SK-N-SH treated with all-trans-retinoic acid at 6 μM for 48 hours (cell line): ENCODE measurements around the gene H3-3A.

Experiments
- ATAC-seq: fragments of 200-7000 bp; cut with Tn5 transposase; 3 replicates; pipeline ENCODE4 v1.9.1; 2020; ENCODE audit warnings: mild to moderate bottlenecking, moderate library complexity
- ARNTL ChIP-seq: fragments of 450-650 bp; formaldehyde crosslinking; IDR thresholded peaks from 2 replicates; pipeline ENCODE4 v1.5.0; 2020; ENCODE audit warnings: low read depth, mild to moderate bottlenecking, moderate library complexity, borderline replicate concordance
- BACH2 ChIP-seq: fragments of 250-450 bp; sonication (Bioruptor Pico); IDR thresholded peaks from 2 replicates; pipeline ENCODE4 v1.9.0; 2021; ENCODE audit warnings: mild to moderate bottlenecking, borderline replicate concordance
- ISL1 ChIP-seq: fragments of 250-450 bp; sonication (Bioruptor Pico); IDR thresholded peaks from 2 replicates; pipeline ENCODE4 v2.1.2; 2022; ENCODE audit warnings: mild to moderate bottlenecking, moderate library complexity
- OSR1 ChIP-seq: fragments of 250-450 bp; sonication (Bioruptor Pico); IDR thresholded peaks from 2 replicates; pipeline ENCODE4 v1.8.0; 2022; ENCODE audit warnings: moderate library complexity, mild to moderate bottlenecking, inconsistent platforms
- PPARA ChIP-seq: fragments of 250-450 bp; sonication (Bioruptor Pico); IDR thresholded peaks from 2 replicates; pipeline ENCODE4 v1.5.0; 2020; ENCODE audit warnings: mild to moderate bottlenecking, borderline replicate concordance
- RARB ChIP-seq: fragments of 250-450 bp; sonication (Bioruptor Pico); IDR thresholded peaks from 2 replicates; pipeline ENCODE4 v1.8.0; 2021; ENCODE audit warnings: mild to moderate bottlenecking, moderate library complexity
- SNAI2 ChIP-seq: fragments of 250-450 bp; sonication (Bioruptor Pico); IDR thresholded peaks from 2 replicates; pipeline ENCODE4 v1.5.0; 2020; ENCODE audit warnings: mild to moderate bottlenecking, moderate library complexity
- TCF4 ChIP-seq: fragments of 250-450 bp; sonication (Bioruptor Pico); IDR thresholded peaks from 2 replicates; pipeline ENCODE4 v1.8.0; 2021; ENCODE audit warnings: mild to moderate bottlenecking, moderate library complexity, borderline replicate concordance
- TOX ChIP-seq: fragments of 250-450 bp; sonication (Bioruptor Pico); IDR thresholded peaks from 2 replicates; pipeline ENCODE4 v1.8.0; 2021; ENCODE audit warnings: mild to moderate bottlenecking, moderate library complexity, borderline replicate concordance
- ZC3H10 ChIP-seq: fragments of 250-450 bp; sonication (Bioruptor Pico); IDR thresholded peaks from 2 replicates; pipeline ENCODE4 v1.5.1; 2021; ENCODE audit warnings: mild to moderate bottlenecking, moderate library complexity
- ZFP3 ChIP-seq: fragments of 250-450 bp; sonication (Bioruptor Pico); IDR thresholded peaks from 2 replicates; pipeline ENCODE4 v1.5.0; 2020; ENCODE audit warnings: mild to moderate bottlenecking, moderate library complexity
- ZNF70 ChIP-seq: fragments of 450-650 bp; formaldehyde crosslinking; IDR thresholded peaks from 2 replicates; pipeline ENCODE4 v1.5.0; 2020; ENCODE audit warnings: mild to moderate bottlenecking, moderate library complexity
- ZNF8 ChIP-seq: fragments of 450-650 bp; formaldehyde crosslinking; IDR thresholded peaks from 2 replicates; pipeline ENCODE4 v1.5.0; 2020; ENCODE audit warnings: mild to moderate bottlenecking, moderate library complexity
- TF ChIP-seq, protein P1 (sequence below): fragments of 250-450 bp; sonication (Bioruptor Pico); IDR thresholded peaks from 2 replicates; pipeline ENCODE4 v1.5.0; 2020; ENCODE audit warnings: mild to moderate bottlenecking, moderate library complexity
- TF ChIP-seq, protein P2 (sequence below): fragments of 250-450 bp; sonication (Bioruptor Pico); IDR thresholded peaks from 2 replicates; pipeline ENCODE4 v1.8.0; 2020; ENCODE audit warnings: mild to moderate bottlenecking, moderate library complexity, borderline replicate concordance
- TF ChIP-seq, protein P3 (sequence below): fragments of 250-450 bp; sonication (Bioruptor Pico); IDR thresholded peaks from 2 replicates; pipeline ENCODE4 v1.5.1; 2021; ENCODE audit warnings: mild to moderate bottlenecking, moderate library complexity
- TF ChIP-seq, protein P4 (sequence below): fragments of 250-450 bp; sonication (Bioruptor Pico); IDR thresholded peaks from 2 replicates; pipeline ENCODE4 v1.8.0; 2021; ENCODE audit warnings: low read depth, mild to moderate bottlenecking, moderate library complexity, borderline replicate concordance

H3-3A gene

DNA sequence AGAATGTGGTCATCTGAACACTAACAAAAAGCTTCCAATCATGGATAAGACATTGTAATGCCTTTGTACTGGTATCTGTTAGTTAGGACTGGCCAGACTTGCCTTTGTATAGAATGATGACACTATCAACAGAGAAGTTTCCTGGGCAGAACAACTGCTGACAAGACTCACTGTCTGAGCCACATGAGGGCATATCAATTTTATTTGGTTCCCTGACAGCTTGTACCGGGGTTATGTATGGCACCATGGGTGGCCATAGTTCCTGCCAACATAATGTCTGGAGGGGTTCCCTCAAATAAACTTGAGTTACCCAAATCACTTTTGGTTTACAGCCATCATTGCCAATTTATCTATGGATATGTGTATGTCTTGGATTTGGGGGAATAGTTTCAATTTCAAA is 13.6 kb upstream of the H3-3A start:
- TF ChIP-seq RARB (CRISPR knock-in tag) (no peak), ISL1 (CRISPR knock-in tag) (no peak), ZFP3 (CRISPR knock-in tag) (no peak)
- TF ChIP-seq, protein P1, sequence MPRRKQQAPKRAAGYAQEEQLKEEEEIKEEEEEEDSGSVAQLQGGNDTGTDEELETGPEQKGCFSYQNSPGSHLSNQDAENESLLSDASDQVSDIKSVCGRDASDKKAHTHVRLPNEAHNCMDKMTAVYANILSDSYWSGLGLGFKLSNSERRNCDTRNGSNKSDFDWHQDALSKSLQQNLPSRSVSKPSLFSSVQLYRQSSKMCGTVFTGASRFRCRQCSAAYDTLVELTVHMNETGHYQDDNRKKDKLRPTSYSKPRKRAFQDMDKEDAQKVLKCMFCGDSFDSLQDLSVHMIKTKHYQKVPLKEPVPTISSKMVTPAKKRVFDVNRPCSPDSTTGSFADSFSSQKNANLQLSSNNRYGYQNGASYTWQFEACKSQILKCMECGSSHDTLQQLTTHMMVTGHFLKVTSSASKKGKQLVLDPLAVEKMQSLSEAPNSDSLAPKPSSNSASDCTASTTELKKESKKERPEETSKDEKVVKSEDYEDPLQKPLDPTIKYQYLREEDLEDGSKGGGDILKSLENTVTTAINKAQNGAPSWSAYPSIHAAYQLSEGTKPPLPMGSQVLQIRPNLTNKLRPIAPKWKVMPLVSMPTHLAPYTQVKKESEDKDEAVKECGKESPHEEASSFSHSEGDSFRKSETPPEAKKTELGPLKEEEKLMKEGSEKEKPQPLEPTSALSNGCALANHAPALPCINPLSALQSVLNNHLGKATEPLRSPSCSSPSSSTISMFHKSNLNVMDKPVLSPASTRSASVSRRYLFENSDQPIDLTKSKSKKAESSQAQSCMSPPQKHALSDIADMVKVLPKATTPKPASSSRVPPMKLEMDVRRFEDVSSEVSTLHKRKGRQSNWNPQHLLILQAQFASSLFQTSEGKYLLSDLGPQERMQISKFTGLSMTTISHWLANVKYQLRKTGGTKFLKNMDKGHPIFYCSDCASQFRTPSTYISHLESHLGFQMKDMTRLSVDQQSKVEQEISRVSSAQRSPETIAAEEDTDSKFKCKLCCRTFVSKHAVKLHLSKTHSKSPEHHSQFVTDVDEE (CRISPR knock-in tag), result no peak
- TF ChIP-seq, protein P2, sequence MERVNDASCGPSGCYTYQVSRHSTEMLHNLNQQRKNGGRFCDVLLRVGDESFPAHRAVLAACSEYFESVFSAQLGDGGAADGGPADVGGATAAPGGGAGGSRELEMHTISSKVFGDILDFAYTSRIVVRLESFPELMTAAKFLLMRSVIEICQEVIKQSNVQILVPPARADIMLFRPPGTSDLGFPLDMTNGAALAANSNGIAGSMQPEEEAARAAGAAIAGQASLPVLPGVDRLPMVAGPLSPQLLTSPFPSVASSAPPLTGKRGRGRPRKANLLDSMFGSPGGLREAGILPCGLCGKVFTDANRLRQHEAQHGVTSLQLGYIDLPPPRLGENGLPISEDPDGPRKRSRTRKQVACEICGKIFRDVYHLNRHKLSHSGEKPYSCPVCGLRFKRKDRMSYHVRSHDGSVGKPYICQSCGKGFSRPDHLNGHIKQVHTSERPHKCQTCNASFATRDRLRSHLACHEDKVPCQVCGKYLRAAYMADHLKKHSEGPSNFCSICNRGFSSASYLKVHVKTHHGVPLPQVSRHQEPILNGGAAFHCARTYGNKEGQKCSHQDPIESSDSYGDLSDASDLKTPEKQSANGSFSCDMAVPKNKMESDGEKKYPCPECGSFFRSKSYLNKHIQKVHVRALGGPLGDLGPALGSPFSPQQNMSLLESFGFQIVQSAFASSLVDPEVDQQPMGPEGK (CRISPR knock-in tag), result no peak
- ATAC-seq, result no peak

DNA sequence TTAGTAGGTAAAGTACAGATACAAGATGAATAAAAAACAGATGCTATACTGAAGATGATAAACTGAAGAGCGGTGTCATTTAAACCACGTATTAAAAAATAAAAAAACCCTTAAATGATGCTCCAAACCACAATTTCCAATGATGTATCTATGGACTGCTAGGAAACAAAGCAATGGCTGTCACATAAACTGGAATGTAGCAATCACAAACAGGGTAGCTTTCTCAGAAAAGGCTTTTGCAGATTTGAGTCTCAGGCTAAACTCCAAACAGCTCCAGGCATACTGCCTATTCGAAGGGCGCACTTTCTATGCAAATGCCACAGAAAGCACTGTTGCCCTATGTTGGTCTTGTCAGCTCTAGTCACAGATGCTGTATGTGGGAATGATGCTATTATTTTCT is 12.4 kb upstream of the H3-3A start:
- no peak for ATAC-seq
- no peak for TF ChIP-seq ARNTL (CRISPR knock-in tag)
- TF ChIP-seq ZNF70 (CRISPR knock-in tag), result no peak
- TF ChIP-seq RARB (CRISPR knock-in tag), result no peak
- no peak for TF ChIP-seq ZC3H10 (CRISPR knock-in tag)
- TF ChIP-seq ZFP3 (CRISPR knock-in tag), result no peak
- no peak for TF ChIP-seq BACH2 (CRISPR knock-in tag)
- TF ChIP-seq, protein P3, sequence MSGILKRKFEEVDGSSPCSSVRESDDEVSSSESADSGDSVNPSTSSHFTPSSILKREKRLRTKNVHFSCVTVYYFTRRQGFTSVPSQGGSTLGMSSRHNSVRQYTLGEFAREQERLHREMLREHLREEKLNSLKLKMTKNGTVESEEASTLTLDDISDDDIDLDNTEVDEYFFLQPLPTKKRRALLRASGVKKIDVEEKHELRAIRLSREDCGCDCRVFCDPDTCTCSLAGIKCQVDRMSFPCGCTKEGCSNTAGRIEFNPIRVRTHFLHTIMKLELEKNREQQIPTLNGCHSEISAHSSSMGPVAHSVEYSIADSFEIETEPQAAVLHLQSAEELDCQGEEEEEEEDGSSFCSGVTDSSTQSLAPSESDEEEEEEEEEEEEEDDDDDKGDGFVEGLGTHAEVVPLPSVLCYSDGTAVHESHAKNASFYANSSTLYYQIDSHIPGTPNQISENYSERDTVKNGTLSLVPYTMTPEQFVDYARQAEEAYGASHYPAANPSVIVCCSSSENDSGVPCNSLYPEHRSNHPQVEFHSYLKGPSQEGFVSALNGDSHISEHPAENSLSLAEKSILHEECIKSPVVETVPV (CRISPR knock-in tag), result no peak
- TF ChIP-seq, protein P2 (CRISPR knock-in tag), result no peak
- TF ChIP-seq, protein P4, sequence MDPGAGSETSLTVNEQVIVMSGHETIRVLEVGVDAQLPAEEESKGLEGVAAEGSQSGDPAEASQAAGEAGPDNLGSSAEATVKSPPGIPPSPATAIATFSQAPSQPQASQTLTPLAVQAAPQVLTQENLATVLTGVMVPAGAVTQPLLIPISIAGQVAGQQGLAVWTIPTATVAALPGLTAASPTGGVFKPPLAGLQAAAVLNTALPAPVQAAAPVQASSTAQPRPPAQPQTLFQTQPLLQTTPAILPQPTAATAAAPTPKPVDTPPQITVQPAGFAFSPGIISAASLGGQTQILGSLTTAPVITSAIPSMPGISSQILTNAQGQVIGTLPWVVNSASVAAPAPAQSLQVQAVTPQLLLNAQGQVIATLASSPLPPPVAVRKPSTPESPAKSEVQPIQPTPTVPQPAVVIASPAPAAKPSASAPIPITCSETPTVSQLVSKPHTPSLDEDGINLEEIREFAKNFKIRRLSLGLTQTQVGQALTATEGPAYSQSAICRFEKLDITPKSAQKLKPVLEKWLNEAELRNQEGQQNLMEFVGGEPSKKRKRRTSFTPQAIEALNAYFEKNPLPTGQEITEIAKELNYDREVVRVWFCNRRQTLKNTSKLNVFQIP (CRISPR knock-in tag), result no peak
- no peak for TF ChIP-seq ISL1 (CRISPR knock-in tag)
- TF ChIP-seq SNAI2, result no peak
- no peak for TF ChIP-seq TCF4 (CRISPR knock-in tag)
- no peak for TF ChIP-seq ZNF8
- TF ChIP-seq OSR1 (CRISPR knock-in tag), result no peak
- no peak for TF ChIP-seq PPARA (CRISPR knock-in tag)
- no peak for TF ChIP-seq TOX (CRISPR knock-in tag)

DNA sequence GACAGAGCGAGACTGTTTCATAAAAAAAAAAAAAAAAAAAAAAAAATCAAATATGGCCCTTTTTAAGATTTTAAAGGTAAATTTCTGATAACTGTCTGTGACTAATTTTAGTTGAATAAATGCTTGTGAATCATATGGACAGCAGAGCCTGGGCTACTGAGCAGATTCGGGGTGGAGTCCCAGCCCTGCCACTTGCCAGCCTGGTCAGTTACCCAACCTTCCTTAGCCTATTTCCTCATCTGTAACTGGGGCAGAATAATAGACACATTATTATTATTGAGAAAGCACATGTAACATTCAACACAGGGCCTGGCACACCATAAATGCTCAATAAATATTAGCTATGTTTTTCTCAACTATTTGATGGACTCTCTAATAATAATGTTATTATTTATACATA is 11.2 kb upstream of the H3-3A start:
- no peak for ATAC-seq
- TF ChIP-seq ISL1 (CRISPR knock-in tag) (no peak), RARB (CRISPR knock-in tag) (no peak), TOX (CRISPR knock-in tag) (no peak), SNAI2 (no peak)
- TF ChIP-seq, protein P4 (CRISPR knock-in tag), result no peak
- TF ChIP-seq, all 23 proteins: peak for 0
